Activated B cell treated with CpG ODN at 0.5 μM for 24 hours (primary cell): ENCODE measurements around the gene RILP. TPM values are rescaled to one million over a fixed set of nuclear protein-coding genes. Genes with fewer than 3 reads are reported as not detected.

Experiments used
- ATAC-seq: fragments of 200-7000 bp; cut with Tn5 transposase; one replicate; pipeline ENCODE4 v1.10.0; 2021; ENCODE audit warnings: low read depth, mild to moderate bottlenecking, moderate library complexity
- CTCF ChIA-PET: fragments of 350-600 bp; sonication (Branson Sonifier 250); formaldehyde crosslinking; loops from one replicate; lab custom pipeline; 2021; ENCODE audit warnings: antibody characterized with exemption; lab: Charles Lee
- POLR2A ChIA-PET: fragments of 350-600 bp; sonication (Branson Sonifier 250); formaldehyde crosslinking; loops from one replicate; lab custom pipeline; 2021; ENCODE audit warnings: antibody characterized with exemption; lab: Charles Lee
- DNase-seq: peaks from one replicate; pipeline ENCODE4 v3.0.0; 2022
- H3K27ac Mint-ChIP-seq: one replicate; pipeline ENCODE4 v1.8.0; 2020; ENCODE audit warnings: mixed read lengths
- H3K27me3 Mint-ChIP-seq: one replicate; pipeline ENCODE4 v1.8.0; 2021; ENCODE audit warnings: mixed read lengths
- H3K36me3 Mint-ChIP-seq: one replicate; pipeline ENCODE4 v1.8.0; 2021; ENCODE audit warnings: low read depth, mixed read lengths
- H3K4me1 Mint-ChIP-seq: one replicate; pipeline ENCODE4 v1.8.0; 2021; ENCODE audit warnings: mixed read lengths
- H3K4me3 Mint-ChIP-seq: one replicate; pipeline ENCODE4 v1.8.0; 2020; ENCODE audit warnings: mild to moderate bottlenecking, mixed read lengths
- H3K9me3 Mint-ChIP-seq: one replicate; pipeline ENCODE4 v1.8.0; 2020; ENCODE audit warnings: mixed read lengths
- CTCF ChIP-seq: fragments of 200-600 bp; IDR thresholded peaks from one replicate; pipeline ENCODE4 v1.8.0; 2022; ENCODE audit warnings: antibody characterized with exemption, mild to moderate bottlenecking
- intact Hi-C: fragments of 100-400 bp; cut with micrococcal nuclease; formaldehyde crosslinking; loops from one replicate; pipeline ENCODE4 v1.15.1; 2024
- total RNA-seq: library from RNA; stranded (reverse); gene quantifications from 2 replicates; pipeline ENCODE4 v1.2.3, GENCODE V29; 2022

The RILP gene
- total RNA-seq, 1 donor from 2014 or later: 9.8 TPM

- CTCF ChIA-PET: no interaction called here
- POLR2A ChIA-PET: interaction anchor here (0.7 to 17.0 kb wide), 2 partner anchors 11 to 38 kb away, joined by 4 to 336 read pairs; partner anchors contain the start of gene SLC43A2
- no peak for TF ChIP-seq CTCF
- Mint-ChIP-seq H3K36me3 (peaks cover 75% of the 10 kb centered on the region), H3K4me3 (no peak overlapping the region), H3K27me3 (no peaks in the 10 kb centered on the region), H3K4me1 (peaks cover 13% of the 10 kb centered on the region), H3K9me3 (no peaks in the 10 kb centered on the region), H3K27ac (no peak overlapping the region)
- intact Hi-C loops: no loop called here
- ATAC-seq (no peak), DNase-seq (no peak)
These were observed 37.3 kb downstream of the RILP start for GRCh38 chr17:1612400-1612799.

GRCh38 chr17:1611715-1612114 lies 38.0 kb downstream of the RILP start:
- no peaks in the 10 kb centered on the region for H3K27me3 Mint-ChIP-seq
- CTCF ChIA-PET: interaction anchor here (1.1 to 1.9 kb wide), 2 partner anchors 17 to 37 kb away, joined by 3 to 5 read pairs; partner anchors contain the start of gene SLC43A2
- no peak for DNase-seq
- no peaks in the 10 kb centered on the region for H3K9me3 Mint-ChIP-seq
- ATAC-seq: no peak
- no peak overlapping the region for H3K4me3 Mint-ChIP-seq
- no peak for TF ChIP-seq CTCF
- peaks cover 20% of the 10 kb centered on the region for H3K4me1 Mint-ChIP-seq
- no peak overlapping the region for H3K27ac Mint-ChIP-seq
- peaks cover 77% of the 10 kb centered on the region for H3K36me3 Mint-ChIP-seq
- intact Hi-C loops: no loop called here
- POLR2A ChIA-PET: interaction anchor here (0.7 to 17.0 kb wide), 3 partner anchors 12 to 39 kb away, joined by 4 to 336 read pairs (median 5); partner anchors contain the start of gene SLC43A2

GRCh38 chr17:1608676-1609075 lies 41.0 kb downstream of the RILP start:
- ChIA-PET CTCF (interaction anchor here (1.5 to 2.8 kb wide), 2 partner anchors 21 to 34 kb away, joined by 5 to 27 read pairs; no protein-coding TSS in a partner anchor), POLR2A (interaction anchor here (0.6 to 17.0 kb wide), 9 partner anchors 10 to 44 kb away, joined by 3 to 336 read pairs (median 15); partner anchors contain the start of genes RILP and SLC43A2)
- Mint-ChIP-seq H3K27ac (no peak overlapping the region), H3K36me3 (peaks cover 65% of the 10 kb centered on the region), H3K4me1 (peaks cover 36% of the 10 kb centered on the region), H3K9me3 (no peaks in the 10 kb centered on the region), H3K27me3 (no peaks in the 10 kb centered on the region), H3K4me3 (no peak overlapping the region)
- DNase-seq: no peak
- intact Hi-C loops: no loop called here
- no peak for ATAC-seq
- TF ChIP-seq CTCF: no peak

GRCh38 chr17:1607971-1608320 lies 41.7 kb downstream of the RILP start:
- TF ChIP-seq CTCF: no peak
- H3K4me3 Mint-ChIP-seq: no peak overlapping the region
- ChIA-PET POLR2A (interaction anchor here (0.6 to 17.0 kb wide), 17 partner anchors 11 to 92 kb away, joined by 3 to 336 read pairs (median 12); partner anchors contain the start of genes INPP5K, PITPNA, PRPF8 and RILP), CTCF (interaction anchor here (0.7 to 2.8 kb wide), 6 partner anchors 19 to 243 kb away, joined by 3 to 27 read pairs (median 5); partner anchors contain the start of gene SCARF1)
- H3K4me1 Mint-ChIP-seq: peaks cover 36% of the 10 kb centered on the region
- ATAC-seq: no peak
- H3K27me3 Mint-ChIP-seq: no peaks in the 10 kb centered on the region
- peak overlapping the region; percentile 86 for H3K27ac Mint-ChIP-seq
- no peak for DNase-seq
- no peaks in the 10 kb centered on the region for H3K9me3 Mint-ChIP-seq
- intact Hi-C loops: loop anchor here (1.0 kb wide), 3 partner anchors 15 to 31 kb away; partner anchors contain the start of gene SLC43A2
- peaks cover 63% of the 10 kb centered on the region for H3K36me3 Mint-ChIP-seq

- peaks cover 2% of the 10 kb centered on the region for H3K9me3 Mint-ChIP-seq
- ATAC-seq (no peak), DNase-seq (no peak)
- ChIA-PET CTCF (interaction anchor here (0.8 to 2.8 kb wide), 3 partner anchors 32 to 42 kb away, joined by 3 to 27 read pairs (median 10); no protein-coding TSS in a partner anchor), POLR2A (interaction anchor here (0.5 to 17.0 kb wide), 17 partner anchors 8 to 482 kb away, joined by 3 to 336 read pairs (median 12); partner anchors contain the start of genes INPP5K, PITPNA, PRPF8 and RILP)
- peak overlapping the region; percentile 67 for H3K4me3 Mint-ChIP-seq
- peak overlapping the region; percentile 86 for H3K27ac Mint-ChIP-seq
- H3K4me1 Mint-ChIP-seq: peaks cover 36% of the 10 kb centered on the region
- peaks cover 56% of the 10 kb centered on the region for H3K36me3 Mint-ChIP-seq
- intact Hi-C loops: no loop called here
- H3K27me3 Mint-ChIP-seq: no peaks in the 10 kb centered on the region
- TF ChIP-seq CTCF: no peak
These were observed 43.2 kb downstream of the RILP start for GRCh38 chr17:1606352-1606985.
